HepG2 (cell line): ENCODE results near the gene CHDH. TPM values are rescaled to one million over a fixed set of nuclear protein-coding genes. Genes with fewer than 3 reads are reported as not detected.

ENCODE experiments used
- ATAC-seq: fragments of 200-7000 bp; cut with Tn5 transposase; 3 replicates; pipeline ENCODE4 v1.9.1; 2020; ENCODE audit warnings: mild to moderate bottlenecking, moderate library complexity
- BruUV-seq: library from RNA; stranded (reverse); fragments of 400-500 nt; replicated peaks from 2 replicates; lab custom pipeline; 2021; lab: Mats Ljungman, UMichigan
- CTCF ChIA-PET: fragments of 300-600 bp; formaldehyde crosslinking; extraction: SDS; loops from one replicate; lab custom pipeline; 2021; ENCODE audit warnings: low total read pairs, inconsistent platforms, low intra/inter-chr PET ratio; lab: Yijun Ruan, JAX
- POLR2A ChIA-PET: fragments of 350-600 bp; sonication (Branson Sonifier 250); formaldehyde crosslinking; loops from one replicate; lab custom pipeline; 2020; ENCODE audit warnings: antibody characterized with exemption, inconsistent platforms; lab: Yijun Ruan, JAX
- DNase-seq: peaks from one replicate; pipeline ENCODE4 v3.0.0-alpha.2; 2015; ENCODE audit warnings: low spot score
- FAIRE-seq: peaks from 3 replicates; lab custom pipeline; 2011; peaks lifted over from hg19 to GRCh38; lab: Jason Lieb, UNC
- H2AFZ ChIP-seq: one replicate; pipeline ENCODE4 v1.6.1; 2011; ENCODE audit warnings: low read length, inconsistent platforms
- H3K27ac ChIP-seq: fragments of 300-600 bp; 3 replicates; pipeline ENCODE4 v1.8.0; 2011; ENCODE audit warnings: mixed run types, mild to moderate bottlenecking, mixed read lengths, low read length, inconsistent platforms; ENCODE audit not compliant: insufficient read depth; ENCODE audit errors: extremely low read length
- H3K27me3 ChIP-seq, 2 experiments: fragments of 200-600 bp in 1 of 2; 2 replicates in 1 of 2; 3 replicates in 1 of 2; pipeline versions ENCODE4 v1.6.0 to v1.8.0; 2011; ENCODE audit warnings: low read length in 2 of 2, mild to moderate bottlenecking in 2 of 2, moderate library complexity in 2 of 2, inconsistent platforms in 1 of 2; ENCODE audit not compliant: insufficient read depth in 2 of 2, control insufficient read depth in 1 of 2
- H3K36me3 ChIP-seq, 2 experiments: fragments of 200-600 bp in 1 of 2; replicated peaks in 1 of 2; 2 replicates in 1 of 2; 3 replicates in 1 of 2; pipeline versions ENCODE4 v1.5.1 to v1.8.0; 2011; ENCODE audit warnings: low read length in 2 of 2, inconsistent platforms in 1 of 2; ENCODE audit not compliant: insufficient read depth in 2 of 2, control insufficient read depth in 1 of 2
- H3K4me1 ChIP-seq: 2 replicates; pipeline ENCODE4 v1.5.1; 2012; ENCODE audit warnings: low read length, inconsistent platforms; ENCODE audit not compliant: insufficient read depth
- H3K4me2 ChIP-seq: 2 replicates; pipeline ENCODE4 v1.6.0; 2011; ENCODE audit warnings: low read depth, low read length, inconsistent platforms
- H3K4me3 ChIP-seq, 3 experiments: fragments of 200-600 bp in 1 of 3; sonication (generic), shearing (Covaris generic) in 1 of 3; replicated peaks in 1 of 3; 2 replicates each; pipeline ENCODE4 v1.5.1; 2011 to 2016; ENCODE audit warnings: low read length in 3 of 3, inconsistent platforms in 2 of 3, low read depth in 2 of 3, mild to moderate bottlenecking in 2 of 3, control low read depth in 1 of 3, mixed read lengths in 1 of 3; ENCODE audit not compliant: insufficient read depth in 1 of 3
- H3K79me2 ChIP-seq: one replicate; pipeline ENCODE4 v1.6.1; 2011; ENCODE audit warnings: low read length, inconsistent platforms; ENCODE audit not compliant: insufficient read depth
- H3K9ac ChIP-seq: 2 replicates; pipeline ENCODE4 v1.6.0; 2011; ENCODE audit warnings: mild to moderate bottlenecking, low read depth, low read length, inconsistent platforms; ENCODE audit not compliant: insufficient read depth
- H3K9me3 ChIP-seq: 2 replicates; pipeline ENCODE4 v1.5.1; 2012; ENCODE audit warnings: mild to moderate bottlenecking, low read length
- H4K20me1 ChIP-seq: 2 replicates; pipeline ENCODE4 v1.6.0; 2011; ENCODE audit warnings: inconsistent platforms, mild to moderate bottlenecking, low read length, moderate library complexity; ENCODE audit not compliant: insufficient read depth
- AHR ChIP-seq: IDR thresholded peaks from 2 replicates; pipeline ENCODE4 v1.6.1; 2018; ENCODE audit warnings: missing genetic modification reagents, missing compliant biosample characterization
- CHD4 ChIP-seq: fragments of 200-600 bp; sonication (generic); IDR thresholded peaks from 2 replicates; pipeline ENCODE4 v1.7.0; 2017; ENCODE audit warnings: mild to moderate bottlenecking, low read length, borderline replicate concordance
- IKZF5 ChIP-seq: IDR thresholded peaks from 2 replicates; pipeline ENCODE4 v1.6.1; 2018; ENCODE audit warnings: missing genetic modification reagents, mild to moderate bottlenecking, missing compliant biosample characterization
- MYNN ChIP-seq: sonication (generic); formaldehyde crosslinking; IDR thresholded peaks from 2 replicates; pipeline ENCODE4 v1.4.0; 2020; ENCODE audit warnings: mild to moderate bottlenecking, low read depth, missing genetic modification reagents
- RBFOX2 ChIP-seq: fragments of 200-400 bp; formaldehyde crosslinking; IDR thresholded peaks from 2 replicates; pipeline ENCODE4 v1.6.1; 2017; ENCODE audit warnings: low read depth, mild to moderate bottlenecking, low read length
- RFX3 ChIP-seq: IDR thresholded peaks from 2 replicates; pipeline ENCODE4 v1.6.1; 2016; ENCODE audit warnings: missing biosample characterization, missing genetic modification reagents
- SPEN ChIP-seq: sonication (generic); formaldehyde crosslinking; IDR thresholded peaks from 2 replicates; pipeline ENCODE4 v1.5.1; 2020; ENCODE audit warnings: low read depth, mild to moderate bottlenecking, missing genetic modification reagents
- SRF ChIP-seq: IDR thresholded peaks from 2 replicates; pipeline ENCODE4 v1.6.1; 2011; ENCODE audit warnings: mild to moderate bottlenecking, low read depth, low read length, moderate library complexity
- TCF7 ChIP-seq: sonication (generic); IDR thresholded peaks from 2 replicates; pipeline ENCODE4 v1.6.1; 2016; ENCODE audit warnings: antibody characterized with exemption, low read depth
- ZNF17 ChIP-seq: sonication (generic); formaldehyde crosslinking; IDR thresholded peaks from 2 replicates; pipeline ENCODE4 v1.5.0; 2020; ENCODE audit warnings: mild to moderate bottlenecking, missing genetic modification reagents
- ZNF234 ChIP-seq: sonication (generic); formaldehyde crosslinking; conservative IDR thresholded peaks from 2 replicates; pipeline ENCODE4 v1.5.1; 2020; ENCODE audit warnings: mild to moderate bottlenecking, missing genetic modification reagents
- ZNF451 ChIP-seq: sonication (generic); formaldehyde crosslinking; IDR thresholded peaks from 2 replicates; pipeline ENCODE4 v1.5.0; 2020; ENCODE audit warnings: mild to moderate bottlenecking, missing genetic modification reagents
- ZNF549 ChIP-seq: sonication (generic); formaldehyde crosslinking; IDR thresholded peaks from 2 replicates; pipeline ENCODE4 v1.5.0; 2020; ENCODE audit warnings: missing genetic modification reagents
- WGBS: methylation state at CpG from one replicate; pipeline ENCODE4 v1.1.6; 2017; ENCODE audit warnings: low lambda C conversion rate; 5-methylcytosine and 5-hydroxymethylcytosine counted together
- in situ Hi-C: cut with HindIII; loops from 2 replicates; pipeline ENCODE4 v1.10.0; 2017; ENCODE audit warnings: low pct_unique_long_range_greater_than_20kb; ENCODE audit not compliant: extremely low pct_ligation_motif_present
- intact Hi-C: fragments of 100-400 bp; cut with micrococcal nuclease; formaldehyde crosslinking; loops from one replicate; pipeline ENCODE4 v1.10.0; 2022; ENCODE audit not compliant: unreplicated experiment
- polyA plus RNA-seq, 8 experiments: library from polyadenylated mRNA; depleted of rRNA in 3 of 8; stranded (reverse) in 7 of 8; unstranded in 1 of 8; fragments of >200 nt; fragmentation: Illumina TruSeq in 4 of 8; extraction: Trizol in 4 of 8; gene quantifications; 2 replicates each; pipeline versions ENCODE4 v1.2.1 to v1.2.3, GENCODE V29; 2011 to 2016; ENCODE audit warnings: low read depth in 4 of 8, missing spikeins in 1 of 8, mixed read lengths in 1 of 8; ENCODE audit not compliant: insufficient read depth in 1 of 8
- total RNA-seq, 5 experiments: library from RNA; depleted of rRNA; stranded (reverse); fragments of >200 nt; fragmentation: Illumina TruSeq; extraction: Trizol; gene quantifications; 2 replicates each; pipeline ENCODE4 v1.2.3, GENCODE V29; 2016; ENCODE audit warnings: low read depth in 1 of 5
- TF ChIP-seq, protein P1 (sequence below): sonication (generic); formaldehyde crosslinking; IDR thresholded peaks from 2 replicates; pipeline ENCODE4 v1.5.0; 2020; ENCODE audit warnings: mild to moderate bottlenecking, missing genetic modification reagents, moderate library complexity
- TF ChIP-seq, protein P2 (sequence below): sonication (generic); formaldehyde crosslinking; IDR thresholded peaks from 2 replicates; pipeline ENCODE4 v1.5.0; 2020; ENCODE audit warnings: mild to moderate bottlenecking, missing genetic modification reagents

Gene CHDH
- total and polyA plus RNA-seq, 2 of the 13 experiments (the other 11 are each of a cell fraction or from before 2014, with no cell fraction given): 28.1 to 48.9 TPM

DNA sequence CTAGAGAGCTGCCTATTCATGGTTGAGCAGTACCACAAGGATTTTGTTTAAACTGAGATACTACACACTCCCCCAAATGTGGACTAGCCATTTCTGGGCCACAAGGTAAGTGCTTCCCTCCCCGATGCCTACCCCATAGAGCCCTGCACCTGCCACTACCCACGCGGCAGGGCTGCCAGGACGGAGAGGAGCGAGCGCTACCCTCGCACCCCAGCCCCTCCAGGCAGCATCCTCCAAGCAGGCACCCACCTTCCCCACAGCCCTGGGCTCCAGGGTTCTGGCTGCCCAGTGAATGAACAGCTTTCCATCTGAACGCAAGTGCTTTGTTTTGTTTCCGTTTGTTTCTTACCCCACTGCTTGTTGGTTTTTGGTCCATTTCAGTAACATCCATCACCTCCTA, 59.2 kb downstream of the CHDH start (continued):
- TF ChIP-seq IKZF5 (CRISPR knock-in tag) (no peak), ZNF234 (no peak), RBFOX2 (no peak), TCF7 (no peak), SRF (no peak), ZNF549 (CRISPR knock-in tag) (no peak), ZNF451 (CRISPR knock-in tag) (no peak)

- Histone ChIP-seq H3K4me1 (no peaks in the 10 kb centered on the region), H3K9me3 (no peaks in the 10 kb centered on the region), H3K27me3 (peaks cover 0 to 1% of the 10 kb centered on the region in 2 experiments; a peak in 1 of 5 replicates), H3K4me2 (no peak overlapping the region), H3K9ac (no peak overlapping the region), H3K36me3 (no peaks in the 10 kb centered on the region), H3K79me2 (no peaks in the 10 kb centered on the region), H2AFZ (no peak overlapping the region), H3K27ac (no peak overlapping the region), H3K4me3 (no peak overlapping the region), H4K20me1 (no peaks in the 10 kb centered on the region)
- no peak for DNase-seq
- TF ChIP-seq ZNF17 (no peak), RFX3 (CRISPR knock-in tag) (no peak), SPEN (CRISPR knock-in tag) (no peak), AHR (CRISPR knock-in tag) (no peak), CHD4 (no peak), MYNN (CRISPR knock-in tag) (no peak)
- TF ChIP-seq, protein P1, sequence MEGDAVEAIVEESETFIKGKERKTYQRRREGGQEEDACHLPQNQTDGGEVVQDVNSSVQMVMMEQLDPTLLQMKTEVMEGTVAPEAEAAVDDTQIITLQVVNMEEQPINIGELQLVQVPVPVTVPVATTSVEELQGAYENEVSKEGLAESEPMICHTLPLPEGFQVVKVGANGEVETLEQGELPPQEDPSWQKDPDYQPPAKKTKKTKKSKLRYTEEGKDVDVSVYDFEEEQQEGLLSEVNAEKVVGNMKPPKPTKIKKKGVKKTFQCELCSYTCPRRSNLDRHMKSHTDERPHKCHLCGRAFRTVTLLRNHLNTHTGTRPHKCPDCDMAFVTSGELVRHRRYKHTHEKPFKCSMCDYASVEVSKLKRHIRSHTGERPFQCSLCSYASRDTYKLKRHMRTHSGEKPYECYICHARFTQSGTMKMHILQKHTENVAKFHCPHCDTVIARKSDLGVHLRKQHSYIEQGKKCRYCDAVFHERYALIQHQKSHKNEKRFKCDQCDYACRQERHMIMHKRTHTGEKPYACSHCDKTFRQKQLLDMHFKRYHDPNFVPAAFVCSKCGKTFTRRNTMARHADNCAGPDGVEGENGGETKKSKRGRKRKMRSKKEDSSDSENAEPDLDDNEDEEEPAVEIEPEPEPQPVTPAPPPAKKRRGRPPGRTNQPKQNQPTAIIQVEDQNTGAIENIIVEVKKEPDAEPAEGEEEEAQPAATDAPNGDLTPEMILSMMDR: no peak
- TF ChIP-seq, protein P2, sequence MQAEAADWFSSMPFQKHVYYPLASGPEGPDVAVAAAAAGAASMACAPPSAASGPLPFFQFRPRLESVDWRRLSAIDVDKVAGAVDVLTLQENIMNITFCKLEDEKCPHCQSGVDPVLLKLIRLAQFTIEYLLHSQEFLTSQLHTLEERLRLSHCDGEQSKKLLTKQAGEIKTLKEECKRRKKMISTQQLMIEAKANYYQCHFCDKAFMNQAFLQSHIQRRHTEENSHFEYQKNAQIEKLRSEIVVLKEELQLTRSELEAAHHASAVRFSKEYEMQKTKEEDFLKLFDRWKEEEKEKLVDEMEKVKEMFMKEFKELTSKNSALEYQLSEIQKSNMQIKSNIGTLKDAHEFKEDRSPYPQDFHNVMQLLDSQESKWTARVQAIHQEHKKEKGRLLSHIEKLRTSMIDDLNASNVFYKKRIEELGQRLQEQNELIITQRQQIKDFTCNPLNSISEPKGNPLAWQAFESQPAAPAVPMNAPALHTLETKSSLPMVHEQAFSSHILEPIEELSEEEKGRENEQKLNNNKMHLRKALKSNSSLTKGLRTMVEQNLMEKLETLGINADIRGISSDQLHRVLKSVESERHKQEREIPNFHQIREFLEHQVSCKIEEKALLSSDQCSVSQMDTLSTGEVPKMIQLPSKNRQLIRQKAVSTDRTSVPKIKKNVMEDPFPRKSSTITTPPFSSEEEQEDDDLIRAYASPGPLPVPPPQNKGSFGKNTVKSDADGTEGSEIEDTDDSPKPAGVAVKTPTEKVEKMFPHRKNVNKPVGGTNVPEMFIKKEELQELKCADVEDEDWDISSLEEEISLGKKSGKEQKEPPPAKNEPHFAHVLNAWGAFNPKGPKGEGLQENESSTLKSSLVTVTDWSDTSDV (CRISPR knock-in tag): no peak
- WGBS: 72% methylated on average over 2 of the region's 2 CpGs
- ChIA-PET CTCF (no interaction called here), POLR2A (no interaction called here)
- ATAC-seq: no peak
- in situ Hi-C loops: no loop called here
- no TSS peak for BruUV-seq
- intact Hi-C loops: no loop called here
- no peak for FAIRE-seq
Observed at GRCh38 chr3:53780806-53781205, 65.4 kb downstream of the CHDH start.
